Measurements from ENCODE around the gene CLTCL1.

CLTCL1 gene

GRCh38 chr22:19132693-19133400 lies 158.7 kb downstream of the CLTCL1 start:
- H3K27me3 ChIP-seq (ENCODE audit: insufficient read depth, insufficient read length): no peaks in the 10 kb centered on the region
- no peak overlapping the region for H3K4me3 ChIP-seq (ENCODE audit: insufficient read length, low read depth)
- H3K9me3 ChIP-seq (ENCODE audit: insufficient read depth, low read length): no peaks in the 10 kb centered on the region
- no peak for TF ChIP-seq ZNF274 (IDR thresholded peaks at IDR 0.05; ENCODE audit: low read depth, low read length)
- no peak for TF ChIP-seq YY1 (IDR thresholded peaks at IDR 0.05; ENCODE audit: insufficient read depth, insufficient read length)
- TF ChIP-seq SUZ12 (IDR thresholded peaks at IDR 0.05; ENCODE audit: extremely low read depth, insufficient read depth, insufficient read length): no peak
- peaks cover 66% of the 10 kb centered on the region for H3K36me3 ChIP-seq (ENCODE audit: insufficient read depth, insufficient read length, low read length)
- no peak overlapping the region for H3K9ac ChIP-seq (ENCODE audit: insufficient read length, low read depth)
- DNase-seq (ENCODE audit: low read depth, low spot score): no peak
- H3K4me1 ChIP-seq (ENCODE audit: insufficient read depth, insufficient read length): no peaks in the 10 kb centered on the region

- no peaks in the 10 kb centered on the region for H3K4me1 ChIP-seq (ENCODE audit: insufficient read depth, insufficient read length)
- no peak overlapping the region for H3K9ac ChIP-seq (ENCODE audit: insufficient read length, low read depth)
- peaks cover 59% of the 10 kb centered on the region for H3K36me3 ChIP-seq (ENCODE audit: insufficient read depth, insufficient read length, low read length)
- TF ChIP-seq SUZ12 (IDR thresholded peaks at IDR 0.05; ENCODE audit: extremely low read depth, insufficient read depth, insufficient read length) (no peak), YY1 (IDR thresholded peaks at IDR 0.05; ENCODE audit: insufficient read depth, insufficient read length) (no peak), ZNF274 (IDR thresholded peaks at IDR 0.05; ENCODE audit: low read depth, low read length) (no peak)
- no peak for DNase-seq (ENCODE audit: low read depth, low spot score)
- no peaks in the 10 kb centered on the region for H3K9me3 ChIP-seq (ENCODE audit: insufficient read depth, low read length)
- H3K27me3 ChIP-seq (ENCODE audit: insufficient read depth, insufficient read length): no peaks in the 10 kb centered on the region
- H3K4me3 ChIP-seq (ENCODE audit: insufficient read length, low read depth): no peak overlapping the region
Observed at GRCh38 chr22:19132153-19132552, 159.4 kb downstream of the CLTCL1 start.

- Histone ChIP-seq H3K9ac (ENCODE audit: insufficient read length, low read depth) (no peak overlapping the region), H3K9me3 (ENCODE audit: insufficient read depth, low read length) (no peaks in the 10 kb centered on the region), H3K4me3 (ENCODE audit: insufficient read length, low read depth) (no peak overlapping the region), H3K36me3 (ENCODE audit: insufficient read depth, insufficient read length, low read length) (peaks cover 54% of the 10 kb centered on the region), H3K4me1 (ENCODE audit: insufficient read depth, insufficient read length) (no peaks in the 10 kb centered on the region), H3K27me3 (ENCODE audit: insufficient read depth, insufficient read length) (no peaks in the 10 kb centered on the region)
- TF ChIP-seq ZNF274 (IDR thresholded peaks at IDR 0.05; ENCODE audit: low read depth, low read length) (no peak), SUZ12 (IDR thresholded peaks at IDR 0.05; ENCODE audit: extremely low read depth, insufficient read depth, insufficient read length) (no peak), YY1 (IDR thresholded peaks at IDR 0.05; ENCODE audit: insufficient read depth, insufficient read length) (no peak)
- no peak for DNase-seq (ENCODE audit: low read depth, low spot score)
Observed at GRCh38 chr22:19131685-19132015, 159.9 kb downstream of the CLTCL1 start.

GRCh38 chr22:19130959-19131684 lies 160.4 kb downstream of the CLTCL1 start, which contains the start of gene TSSK2:
TSSK2 (plus strand) TSS chr22:19131308; CDS start chr22:19131400, 92 bp downstream.
- TF ChIP-seq ZNF274 (IDR thresholded peaks at IDR 0.05; ENCODE audit: low read depth, low read length): no peak
- TF ChIP-seq SUZ12 (IDR thresholded peaks at IDR 0.05; ENCODE audit: extremely low read depth, insufficient read depth, insufficient read length): no peak
- TF ChIP-seq YY1 (IDR thresholded peaks at IDR 0.05; ENCODE audit: insufficient read depth, insufficient read length): no peak
- Histone ChIP-seq H3K4me3 (ENCODE audit: insufficient read length, low read depth) (no peak within 1 kb of the TSS), H3K36me3 (ENCODE audit: insufficient read depth, insufficient read length, low read length) (peaks cover 50% of the 10 kb centered on the region), H3K27me3 (ENCODE audit: insufficient read depth, insufficient read length) (no peaks in the 10 kb centered on the region), H3K9me3 (ENCODE audit: insufficient read depth, low read length) (no peaks in the 10 kb centered on the region), H3K4me1 (ENCODE audit: insufficient read depth, insufficient read length) (no peaks in the 10 kb centered on the region), H3K9ac (ENCODE audit: insufficient read length, low read depth) (no peak within 1 kb of the TSS)
- DNase-seq (ENCODE audit: low read depth, low spot score): no peak

- TF ChIP-seq YY1 (IDR thresholded peaks at IDR 0.05; ENCODE audit: insufficient read depth, insufficient read length) (no peak), SUZ12 (IDR thresholded peaks at IDR 0.05; ENCODE audit: extremely low read depth, insufficient read depth, insufficient read length) (no peak), ZNF274 (IDR thresholded peaks at IDR 0.05; ENCODE audit: low read depth, low read length) (no peak)
- Histone ChIP-seq H3K27me3 (ENCODE audit: insufficient read depth, insufficient read length) (no peaks in the 10 kb centered on the region), H3K4me1 (ENCODE audit: insufficient read depth, insufficient read length) (no peaks in the 10 kb centered on the region), H3K9ac (ENCODE audit: insufficient read length, low read depth) (no peak overlapping the region), H3K4me3 (ENCODE audit: insufficient read length, low read depth) (no peak overlapping the region), H3K36me3 (ENCODE audit: insufficient read depth, insufficient read length, low read length) (peaks cover 43% of the 10 kb centered on the region), H3K9me3 (ENCODE audit: insufficient read depth, low read length) (no peaks in the 10 kb centered on the region)
- DNase-seq (ENCODE audit: low read depth, low spot score): no peak
Observed at GRCh38 chr22:19129871-19130270, 161.6 kb downstream of the CLTCL1 start.
